Posterior cingulate gyrus (tissue), 11 donors: ENCODE measurements around the gene HIGD1A.

Source experiments
- DNase-seq, 10 donors: peaks; one replicate each; pipeline versions ENCODE4 v3.0.0 to v3.0.0-alpha.2; 2020 to 2021; ENCODE audit warnings: mixed read lengths in 3 of 10
- intact Hi-C: fragments of 100-400 bp; cut with DNase I; formaldehyde crosslinking; loops from one replicate; pipeline ENCODE4 v1.15.1; 2023

HIGD1A gene

GRCh38 chr3:42742688-42743087 lies 61.6 kb downstream of the HIGD1A start:
- DNase-seq: peak in 1 of 10 donors; percentile 6
- intact Hi-C loops: no loop called here

- intact Hi-C loops: no loop called here
- DNase-seq: peak in 1 of 10 donors; percentile 36
These were observed 62.0 kb downstream of the HIGD1A start for GRCh38 chr3:42742259-42742658.

GRCh38 chr3:42741796-42742195 lies 62.5 kb downstream of the HIGD1A start:
- intact Hi-C loops: no loop called here
- peak in 1 of 10 donors; percentile 31 for DNase-seq

- intact Hi-C loops: no loop called here
- peak; percentile 62 to 96 (median 82) for DNase-seq
These were observed 64.7 kb downstream of the HIGD1A start for GRCh38 chr3:42739401-42740158.

- DNase-seq: no peak
- intact Hi-C loops: no loop called here
These were observed 67.8 kb downstream of the HIGD1A start for GRCh38 chr3:42736531-42736930.

GRCh38 chr3:42736081-42736480 lies 68.2 kb downstream of the HIGD1A start:
- DNase-seq: peak in 1 of 10 donors; percentile 49
- intact Hi-C loops: no loop called here

DNA sequence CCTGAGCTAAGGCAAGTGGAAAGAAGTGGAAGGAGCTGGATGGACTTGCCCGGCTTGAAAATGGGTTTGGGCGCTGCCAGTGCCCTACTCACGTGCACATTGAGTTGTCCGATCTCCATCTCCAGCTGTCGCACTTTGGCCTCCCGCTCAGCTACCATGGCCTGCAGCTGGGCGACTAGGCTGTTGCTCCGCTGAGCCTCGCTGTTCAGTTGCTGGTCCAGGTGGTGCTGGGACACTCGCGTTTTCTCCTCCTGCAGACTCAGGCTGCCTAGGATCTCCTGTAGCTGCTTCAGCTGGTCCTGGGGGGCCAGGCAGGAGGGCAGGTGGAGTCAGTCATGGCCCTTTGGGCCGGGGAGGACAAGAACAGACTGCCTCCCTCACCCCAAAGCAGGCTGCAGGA lies 68.7 kb downstream of the HIGD1A start:
- DNase-seq: peak in 1 of 10 donors; percentile 75

GRCh38 chr3:42735019-42735418 lies 69.3 kb downstream of the HIGD1A start:
- peak in 2 of 10 donors; percentile 45 to 72 for DNase-seq
- intact Hi-C loops: no loop called here

More for the DNA sequence above, 68.7 kb downstream of the HIGD1A start:
- intact Hi-C loops: no loop called here

GRCh38 chr3:42734263-42734860 lies 69.9 kb downstream of the HIGD1A start:
- intact Hi-C loops: no loop called here
- peak in 2 of 10 donors; percentile 75 to 84 for DNase-seq

GRCh38 chr3:42733501-42734262 lies 70.6 kb downstream of the HIGD1A start:
- intact Hi-C loops: no loop called here
- DNase-seq: peak in 8 of 10 donors; percentile 42 to 91 (median 64)
